HG03439 (cell line): ENCODE data around the gene GPRC6A.

Experiments
- ATAC-seq: cut with Tn5 transposase; IDR thresholded peaks from one replicate; pipeline ENCODE4 v1.9.1; 2021; ENCODE audit warnings: mild to moderate bottlenecking, moderate library complexity; ENCODE audit not compliant: unreplicated experiment

Gene GPRC6A

GRCh38 chr6:116783852-116784251 lies 45.0 kb downstream of the GPRC6A start:
- ATAC-seq, result no peak

GRCh38 chr6:116779573-116780164 lies 49.2 kb downstream of the GPRC6A start:
- no peak for ATAC-seq

- ATAC-seq, result no peak
Observed at GRCh38 chr6:116773886-116774285, 55.0 kb downstream of the GPRC6A start.

- no peak for ATAC-seq
Observed at GRCh38 chr6:116772450-116772849, 56.4 kb downstream of the GPRC6A start.

- ATAC-seq, result no peak
Observed at GRCh38 chr6:116767715-116768114, 61.2 kb downstream of the GPRC6A start.

GRCh38 chr6:116766506-116767176 lies 62.2 kb downstream of the GPRC6A start:
- ATAC-seq, result no peak

- ATAC-seq, result no peak
Observed at GRCh38 chr6:116764961-116765841, 63.7 kb downstream of the GPRC6A start, which contains the start of gene FAM162B. FAM162B (minus strand) TSS chr6:116765719; CDS start chr6:116765576, 143 bp downstream.

- ATAC-seq, result no peak
Observed at GRCh38 chr6:116764629-116764960, 64.3 kb downstream of the GPRC6A start.

- ATAC-seq, result no peak
Observed at GRCh38 chr6:116763906-116764628, 64.8 kb downstream of the GPRC6A start.

GRCh38 chr6:116763048-116763447 lies 65.8 kb downstream of the GPRC6A start:
- ATAC-seq, result no peak

- ATAC-seq, result no peak
Observed at GRCh38 chr6:116762235-116762634, 66.6 kb downstream of the GPRC6A start.

GRCh38 chr6:116761779-116762178 lies 67.1 kb downstream of the GPRC6A start:
- no peak for ATAC-seq

- ATAC-seq, result no peak
Observed at GRCh38 chr6:116745176-116745575, 83.7 kb downstream of the GPRC6A start.
